Parathyroid adenoma (tissue), 2 donors: ENCODE results near the gene PRKG1.

Experiments used
- H2AFZ ChIP-seq: fragments of 300-600 bp; sonication (generic); one replicate; pipeline ENCODE4 v1.7.0; 2017; ENCODE audit warnings: antibody characterized with exemption, mild to moderate bottlenecking
- H3K27ac ChIP-seq: fragments of 300-600 bp; sonication (generic); one replicate; pipeline ENCODE4 v1.7.0; 2017
- H3K27me3 ChIP-seq: fragments of 300-600 bp; sonication (generic); one replicate; pipeline ENCODE4 v1.7.0; 2017; ENCODE audit warnings: low read length; ENCODE audit not compliant: control insufficient read depth, insufficient read depth
- H3K36me3 ChIP-seq: fragments of 300-600 bp; sonication (generic); one replicate; pipeline ENCODE4 v1.7.0; 2017; ENCODE audit warnings: low read length; ENCODE audit not compliant: control insufficient read depth, insufficient read depth
- H3K4me1 ChIP-seq: fragments of 300-600 bp; sonication (generic); one replicate; pipeline ENCODE4 v1.7.0; 2017; ENCODE audit warnings: control low read depth
- H3K4me2 ChIP-seq: fragments of 300-600 bp; sonication (generic); one replicate; pipeline ENCODE4 v1.7.0; 2017; ENCODE audit warnings: low read length
- H3K4me3 ChIP-seq: fragments of 300-600 bp; sonication (generic); one replicate; pipeline ENCODE4 v1.7.0; 2017; ENCODE audit warnings: low read depth, low read length
- H3K79me2 ChIP-seq: fragments of 300-600 bp; sonication (generic); one replicate; pipeline ENCODE4 v1.7.0; 2017; ENCODE audit warnings: control low read depth
- H3K9ac ChIP-seq: fragments of 300-600 bp; sonication (generic); one replicate; pipeline ENCODE4 v1.7.0; 2017; ENCODE audit warnings: mild to moderate bottlenecking
- H3K9me3 ChIP-seq: fragments of 300-600 bp; sonication (generic); one replicate; pipeline ENCODE4 v1.7.0; 2017; ENCODE audit warnings: low read length; ENCODE audit not compliant: control insufficient read depth
- CTCF ChIP-seq: fragments of 300-600 bp; sonication (generic); IDR thresholded peaks from one replicate; pipeline ENCODE4 v1.7.0; 2017; ENCODE audit warnings: antibody characterized with exemption, mild to moderate bottlenecking
- donor health status: primary hyperparathyroidism.

PRKG1 gene

GRCh38 chr10:51606825-51607462 is 532.7 kb downstream of the PRKG1 start:
- no peaks in the 10 kb centered on the region for H3K27me3 ChIP-seq
- no peak for TF ChIP-seq CTCF
- peak overlapping the region; percentile 43 for H3K27ac ChIP-seq
- no peaks in the 10 kb centered on the region for H3K79me2 ChIP-seq
- H3K9ac ChIP-seq = no peak overlapping the region
- H2AFZ ChIP-seq = peak overlapping the region; percentile 66
- no peak overlapping the region for H3K4me3 ChIP-seq
- no peaks in the 10 kb centered on the region for H3K36me3 ChIP-seq
- peaks cover 31% of the 10 kb centered on the region for H3K4me1 ChIP-seq
- H3K9me3 ChIP-seq = no peaks in the 10 kb centered on the region
- peak overlapping the region; percentile 40 for H3K4me2 ChIP-seq

GRCh38 chr10:51607463-51607835 is 533.2 kb downstream of the PRKG1 start:
- peaks cover 27% of the 10 kb centered on the region for H3K4me1 ChIP-seq
- H3K9ac ChIP-seq = no peak overlapping the region
- H2AFZ ChIP-seq = peak overlapping the region; percentile 66
- H3K4me2 ChIP-seq = peak overlapping the region; percentile 40
- no peaks in the 10 kb centered on the region for H3K27me3 ChIP-seq
- H3K4me3 ChIP-seq = no peak overlapping the region
- no peaks in the 10 kb centered on the region for H3K36me3 ChIP-seq
- H3K9me3 ChIP-seq = no peaks in the 10 kb centered on the region
- TF ChIP-seq CTCF = no peak
- H3K79me2 ChIP-seq = no peaks in the 10 kb centered on the region
- H3K27ac ChIP-seq = peak overlapping the region; percentile 43

GRCh38 chr10:51608211-51608610 is 533.9 kb downstream of the PRKG1 start:
- Histone ChIP-seq H3K27me3 (no peaks in the 10 kb centered on the region), H2AFZ (peak overlapping the region; percentile 12), H3K4me2 (no peak overlapping the region), H3K27ac (no peak overlapping the region), H3K9me3 (no peaks in the 10 kb centered on the region), H3K4me1 (peaks cover 27% of the 10 kb centered on the region), H3K79me2 (no peaks in the 10 kb centered on the region), H3K9ac (no peak overlapping the region), H3K36me3 (no peaks in the 10 kb centered on the region), H3K4me3 (no peak overlapping the region)
- no peak for TF ChIP-seq CTCF

- Histone ChIP-seq H3K27me3 (no peaks in the 10 kb centered on the region), H3K36me3 (no peaks in the 10 kb centered on the region), H3K79me2 (no peaks in the 10 kb centered on the region), H2AFZ (no peak overlapping the region), H3K4me3 (no peak overlapping the region), H3K4me1 (peaks cover 10% of the 10 kb centered on the region), H3K9me3 (no peaks in the 10 kb centered on the region), H3K27ac (no peak overlapping the region), H3K9ac (no peak overlapping the region), H3K4me2 (no peak overlapping the region)
- TF ChIP-seq CTCF = no peak
Measured at GRCh38 chr10:51615764-51616298, 541.5 kb downstream of the PRKG1 start.
